Common myeloid progenitor, CD34-positive (primary cell): ENCODE data around the gene REC8.

Experiments used
- CTCF ChIA-PET: fragments of 350-600 bp; sonication (Branson Sonifier 250); formaldehyde crosslinking; loops from one replicate; lab custom pipeline; 2021; ENCODE audit warnings: antibody characterized with exemption; lab: Charles Lee
- POLR2A ChIA-PET: fragments of 350-600 bp; sonication (Branson Sonifier 250); formaldehyde crosslinking; loops from one replicate; lab custom pipeline; 2021; ENCODE audit warnings: antibody characterized with exemption; lab: Charles Lee
- DNase-seq, 3 donors: peaks; one replicate each; pipeline versions ENCODE4 v3.0.0 to v3.0.0-alpha.2; 2013
- H3K27ac ChIP-seq, 2 experiments: 1 replicate in 1 of 2; 2 replicates in 1 of 2; pipeline ENCODE4 v1.7.0; 2013; ENCODE audit warnings: inconsistent platforms in 2 of 2, low read length in 2 of 2, mild to moderate bottlenecking in 2 of 2, low read depth in 1 of 2, moderate library complexity in 1 of 2; ENCODE audit not compliant: severe bottlenecking in 2 of 2, insufficient read depth in 1 of 2, poor library complexity in 1 of 2
- H3K27me3 ChIP-seq, 5 experiments: replicated peaks in 2 of 5; 1 replicate in 3 of 5; 2 replicates in 2 of 5; pipeline versions ENCODE4 v1.6.1 to v1.7.0; 2013; ENCODE audit warnings: low read length in 4 of 5, mild to moderate bottlenecking in 2 of 5, moderate library complexity in 2 of 5, inconsistent platforms in 1 of 5; ENCODE audit not compliant: insufficient read depth in 5 of 5, control insufficient read depth in 4 of 5
- H3K36me3 ChIP-seq, 4 experiments: 1 replicate in 2 of 4; 2 replicates in 2 of 4; pipeline versions ENCODE4 v1.6.1 to v1.7.0; 2013; ENCODE audit warnings: low read length in 3 of 4, control low read depth in 1 of 4, mild to moderate bottlenecking in 1 of 4; ENCODE audit not compliant: control insufficient read depth in 4 of 4, insufficient read depth in 4 of 4
- H3K4me1 ChIP-seq, 4 experiments: 1 replicate in 3 of 4; 2 replicates in 1 of 4; pipeline versions ENCODE4 v1.6.1 to v1.7.1; 2013; ENCODE audit warnings: low read length in 3 of 4, mild to moderate bottlenecking in 3 of 4, control low read depth in 1 of 4, inconsistent platforms in 1 of 4, moderate library complexity in 1 of 4; ENCODE audit not compliant: control insufficient read depth in 4 of 4, insufficient read depth in 4 of 4; ENCODE audit errors: control extremely low read depth in 1 of 4
- H3K4me3 ChIP-seq, 7 experiments: 1 replicate in 4 of 7; 2 replicates in 3 of 7; pipeline versions ENCODE4 v1.5.1 to v1.7.0; 2013; ENCODE audit warnings: mild to moderate bottlenecking in 7 of 7, low read length in 6 of 7, moderate library complexity in 6 of 7, inconsistent platforms in 2 of 7, low read depth in 2 of 7, control low read depth in 1 of 7; ENCODE audit not compliant: insufficient read depth in 4 of 7, control insufficient read depth in 1 of 7; ENCODE audit errors: extremely low read depth in 1 of 7
- H3K9me3 ChIP-seq, 5 experiments: 1 replicate in 4 of 5; 2 replicates in 1 of 5; pipeline versions ENCODE4 v1.6.1 to v1.7.1; 2013; ENCODE audit warnings: low read length in 4 of 5, mild to moderate bottlenecking in 2 of 5, inconsistent platforms in 1 of 5, low read depth in 1 of 5, moderate library complexity in 1 of 5; ENCODE audit not compliant: control insufficient read depth in 4 of 5, insufficient read depth in 2 of 5; ENCODE audit errors: control extremely low read depth in 1 of 5
- WGBS: methylation state at CpG from one replicate; pipeline ENCODE4 v1.1.5; 2013; ENCODE audit not compliant: insufficient coverage; 5-methylcytosine and 5-hydroxymethylcytosine counted together

Gene REC8

GRCh38 chr14:24165785-24166184, 6.1 kb upstream of the REC8 start:
- no peaks in the 10 kb centered on the region for H3K27me3 ChIP-seq
- POLR2A ChIA-PET: no interaction called here
- 96% methylated on average over 5 of the region's 5 CpGs for WGBS
- no peaks in the 10 kb centered on the region for H3K9me3 ChIP-seq
- CTCF ChIA-PET: interaction anchor here (1.3 kb wide), 1 partner anchor 59 kb away, joined by 3 read pairs; no protein-coding TSS in a partner anchor
- H3K27ac ChIP-seq: peak overlapping the region in 1 of 2 experiments; percentile 25
- no peak overlapping the region for H3K4me3 ChIP-seq
- H3K36me3 ChIP-seq: peaks cover 17 to 61% (median 44%) of the 10 kb centered on the region in 4 experiments
- H3K4me1 ChIP-seq: peaks cover 10 to 30% (median 18%) of the 10 kb centered on the region in 4 experiments
- no peak for DNase-seq

- Histone ChIP-seq H3K4me3 (no peak overlapping the region), H3K27me3 (no peaks in the 10 kb centered on the region), H3K27ac (no peak overlapping the region), H3K36me3 (peaks cover 17 to 57% (median 43%) of the 10 kb centered on the region in 4 experiments), H3K9me3 (no peaks in the 10 kb centered on the region), H3K4me1 (peaks cover 4 to 23% (median 11%) of the 10 kb centered on the region in 4 experiments)
- 76% methylated on average over 3 of the region's 3 CpGs for WGBS
- peak in 2 of 3 donors; percentile 34 to 55 for DNase-seq
- ChIA-PET CTCF (no interaction called here), POLR2A (interaction anchor here (0.6 kb wide), 2 partner anchors 14 to 54 kb away, joined by 3 read pairs; no protein-coding TSS in a partner anchor)
Measured at GRCh38 chr14:24167469-24168114, 4.3 kb upstream of the REC8 start.

- peak in 1 of 3 donors; percentile 35 for DNase-seq
- no peaks in the 10 kb centered on the region for H3K27me3 ChIP-seq
- H3K9me3 ChIP-seq: no peaks in the 10 kb centered on the region
- peaks cover 2 to 22% (median 11%) of the 10 kb centered on the region in 4 experiments for H3K4me1 ChIP-seq
- peak overlapping the region in 1 of 2 experiments; percentile 66 for H3K27ac ChIP-seq
- H3K36me3 ChIP-seq: peaks cover 2 to 45% (median 16%) of the 10 kb centered on the region in 4 experiments
- H3K4me3 ChIP-seq: peak overlapping the region; percentile 20 to 95 (median 81)
- whole genome bisulfite sequencing: 6% methylated on average over 12 of the region's 30 CpGs
- ChIA-PET POLR2A (interaction anchor here (1.0 to 2.8 kb wide), 2 partner anchors 11 to 23 kb away, joined by 3 to 15 read pairs; partner anchors contain the start of genes IRF9 and TM9SF1), CTCF (interaction anchor here (1.0 to 4.9 kb wide), 4 partner anchors 9 to 58 kb away, joined by 3 to 19 read pairs (median 6); partner anchors contain the start of genes DCAF11, IPO4, IRF9 and NRL)
Measured at GRCh38 chr14:24172261-24172860, 481 bp downstream of the REC8 start.

GRCh38 chr14:24172871-24173281, 996 bp downstream of the REC8 start:
- Histone ChIP-seq H3K4me1 (peaks cover 0 to 18% (median 10%) of the 10 kb centered on the region in 4 experiments), H3K4me3 (peak overlapping the region in 4 of 7 experiments; percentile 81 to 95 (median 88)), H3K27ac (peak overlapping the region in 1 of 2 experiments; percentile 66), H3K36me3 (peaks cover 2 to 45% (median 17%) of the 10 kb centered on the region in 4 experiments), H3K27me3 (no peaks in the 10 kb centered on the region), H3K9me3 (no peaks in the 10 kb centered on the region)
- 54% methylated on average over 20 of the region's 20 CpGs for WGBS
- POLR2A ChIA-PET: interaction anchor here (0.7 kb wide), 1 partner anchor 10 kb away, joined by 3 read pairs; no protein-coding TSS in a partner anchor
- CTCF ChIA-PET: interaction anchor here (1.3 to 4.9 kb wide), 4 partner anchors 10 to 59 kb away, joined by 3 to 19 read pairs (median 5); partner anchors contain the start of genes DCAF11, IPO4, IRF9 and NRL
- peak in 1 of 3 donors; percentile 34 for DNase-seq

GRCh38 chr14:24176599-24176998, 4.7 kb downstream of the REC8 start:
- Histone ChIP-seq H3K27me3 (no peaks in the 10 kb centered on the region), H3K36me3 (peaks cover 3 to 76% (median 44%) of the 10 kb centered on the region in 4 experiments), H3K9me3 (no peaks in the 10 kb centered on the region), H3K27ac (no peak overlapping the region), H3K4me1 (peaks cover 0 to 18% (median 8%) of the 10 kb centered on the region in 4 experiments), H3K4me3 (no peak overlapping the region)
- ChIA-PET POLR2A (no interaction called here), CTCF (interaction anchor here (4.9 kb wide), 1 partner anchor 11 kb away, joined by 19 read pairs; the partner anchor contains the start of gene IPO4)
- WGBS: 98% methylated on average over 5 of the region's 5 CpGs
- DNase-seq: no peak

- CTCF ChIA-PET: interaction anchor here (0.7 kb wide), 1 partner anchor 16 kb away, joined by 3 read pairs; the partner anchor contains the start of gene IRF9
- no peaks in the 10 kb centered on the region for H3K9me3 ChIP-seq
- peaks cover 0 to 14% (median 6%) of the 10 kb centered on the region in 4 experiments for H3K4me1 ChIP-seq
- no peaks in the 10 kb centered on the region for H3K27me3 ChIP-seq
- POLR2A ChIA-PET: interaction anchor here (0.6 kb wide), 1 partner anchor 25 kb away, joined by 3 read pairs; no protein-coding TSS in a partner anchor
- no peak overlapping the region for H3K27ac ChIP-seq
- H3K4me3 ChIP-seq: no peak overlapping the region
- no peak for DNase-seq
- peaks cover 5 to 82% (median 49%) of the 10 kb centered on the region in 4 experiments for H3K36me3 ChIP-seq
- WGBS: 99% methylated on average over 9 of the region's 12 CpGs
Measured at GRCh38 chr14:24177041-24177825, 5.4 kb downstream of the REC8 start.
